GM06990 (cell line): ENCODE measurements around the gene GDPD5.

ENCODE experiments used
- DNase-seq: peaks from one replicate; pipeline ENCODE4 v3.0.0-alpha.2; 2011; ENCODE audit not compliant: insufficient read length; ENCODE audit errors: extremely low read depth
- H3K27me3 ChIP-seq: replicated peaks from 2 replicates; pipeline ENCODE4 v1.6.0; 2011; ENCODE audit warnings: low read length; ENCODE audit not compliant: control insufficient read depth, insufficient read depth
- H3K36me3 ChIP-seq: 2 replicates; pipeline ENCODE4 v1.5.1; 2011; ENCODE audit warnings: low read length; ENCODE audit not compliant: control insufficient read depth, insufficient read depth
- H3K4me3 ChIP-seq: replicated peaks from 2 replicates; pipeline ENCODE4 v1.5.1; 2011; ENCODE audit warnings: low read depth, mild to moderate bottlenecking, control low read depth, low read length
- CTCF ChIP-seq: IDR thresholded peaks from 2 replicates; pipeline ENCODE4 v1.5.1; 2011; ENCODE audit warnings: low read length, control low read depth, mild to moderate bottlenecking, inconsistent platforms; ENCODE audit not compliant: insufficient read depth, poor library complexity, severe bottlenecking

GDPD5 gene

GRCh38 chr11:75554258-75555022, 28.7 kb upstream of the GDPD5 start:
- no peak for DNase-seq
- no peaks in the 10 kb centered on the region for H3K36me3 ChIP-seq
- H3K27me3 ChIP-seq: no peaks in the 10 kb centered on the region
- TF ChIP-seq CTCF: no peak
- H3K4me3 ChIP-seq: no peak overlapping the region

- DNase-seq: no peak
- no peak for TF ChIP-seq CTCF
- Histone ChIP-seq H3K4me3 (no peak overlapping the region), H3K27me3 (no peaks in the 10 kb centered on the region), H3K36me3 (no peaks in the 10 kb centered on the region)
Observed at GRCh38 chr11:75553889-75554257, 28.1 kb upstream of the GDPD5 start.

GRCh38 chr11:75553182-75553581, 27.4 kb upstream of the GDPD5 start:
- H3K36me3 ChIP-seq: no peaks in the 10 kb centered on the region
- no peak for TF ChIP-seq CTCF
- H3K27me3 ChIP-seq: no peaks in the 10 kb centered on the region
- no peak for DNase-seq
- no peak overlapping the region for H3K4me3 ChIP-seq

- H3K36me3 ChIP-seq: no peaks in the 10 kb centered on the region
- H3K4me3 ChIP-seq: no peak overlapping the region
- H3K27me3 ChIP-seq: no peaks in the 10 kb centered on the region
- TF ChIP-seq CTCF: no peak
- no peak for DNase-seq
Observed at GRCh38 chr11:75549370-75549958, 23.7 kb upstream of the GDPD5 start.

GRCh38 chr11:75548595-75549272, 23.0 kb upstream of the GDPD5 start:
- no peaks in the 10 kb centered on the region for H3K36me3 ChIP-seq
- TF ChIP-seq CTCF: no peak
- DNase-seq: no peak
- H3K27me3 ChIP-seq: no peaks in the 10 kb centered on the region
- no peak overlapping the region for H3K4me3 ChIP-seq
